ENCODE data around the gene RRH.

The RRH gene

GRCh38 chr4:109878355-109878754 is 50.6 kb downstream of the RRH start:
- H3K4me3 ChIP-seq (ENCODE audit: low read depth in 1 of 2, low read length in 1 of 2): no peak overlapping the region
- no peaks in the 10 kb centered on the region for H3K9me3 ChIP-seq
- no peaks in the 10 kb centered on the region for H3K4me1 ChIP-seq (ENCODE audit: control insufficient read depth in 1 of 2, insufficient read depth in 1 of 2, low read depth in 1 of 2, low read length in 1 of 2)
- H3K27ac ChIP-seq: no peak overlapping the region
- no peaks in the 10 kb centered on the region for H3K27me3 ChIP-seq
- TF ChIP-seq CTCF (IDR thresholded peaks at IDR 0.05): no peak
- no peaks in the 10 kb centered on the region for H3K36me3 ChIP-seq

DNA sequence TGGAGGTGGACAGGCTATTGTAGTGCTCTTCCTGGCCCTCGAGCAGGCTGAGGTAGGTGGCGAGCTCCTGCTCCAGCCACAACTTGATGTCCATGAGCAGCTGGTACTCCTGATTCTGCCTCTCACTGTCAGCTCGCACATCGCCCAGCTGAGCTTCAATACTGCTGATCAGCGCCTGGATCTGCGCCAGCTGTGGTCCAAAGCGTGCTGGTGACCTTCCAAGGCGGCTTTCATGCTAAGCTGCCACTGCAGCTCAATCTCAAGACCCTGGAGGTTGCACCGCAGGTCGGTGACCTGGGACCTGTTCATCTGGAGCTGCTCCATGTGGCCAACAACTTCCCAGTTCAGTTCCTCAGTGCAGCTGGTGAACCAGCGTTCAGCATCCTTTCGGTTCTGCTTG is 51.3 kb downstream of the RRH start:
- Histone ChIP-seq H3K27ac (no peak overlapping the region), H3K27me3 (no peaks in the 10 kb centered on the region), H3K4me3 (ENCODE audit: low read depth in 1 of 2, low read length in 1 of 2) (no peak overlapping the region), H3K4me1 (ENCODE audit: control insufficient read depth in 1 of 2, insufficient read depth in 1 of 2, low read depth in 1 of 2, low read length in 1 of 2) (no peaks in the 10 kb centered on the region), H3K9me3 (no peaks in the 10 kb centered on the region), H3K36me3 (no peaks in the 10 kb centered on the region)
- TF ChIP-seq CTCF (IDR thresholded peaks at IDR 0.05): no peak

- Histone ChIP-seq H3K4me1 (ENCODE audit: control insufficient read depth in 1 of 2, insufficient read depth in 1 of 2, low read depth in 1 of 2, low read length in 1 of 2) (no peaks in the 10 kb centered on the region), H3K27ac (no peak overlapping the region), H3K27me3 (no peaks in the 10 kb centered on the region), H3K4me3 (ENCODE audit: low read depth in 1 of 2, low read length in 1 of 2) (no peak overlapping the region), H3K36me3 (no peaks in the 10 kb centered on the region), H3K9me3 (no peaks in the 10 kb centered on the region)
- TF ChIP-seq CTCF (IDR thresholded peaks at IDR 0.05): no peak
Observed at GRCh38 chr4:109879636-109880314, 52.0 kb downstream of the RRH start.

DNA sequence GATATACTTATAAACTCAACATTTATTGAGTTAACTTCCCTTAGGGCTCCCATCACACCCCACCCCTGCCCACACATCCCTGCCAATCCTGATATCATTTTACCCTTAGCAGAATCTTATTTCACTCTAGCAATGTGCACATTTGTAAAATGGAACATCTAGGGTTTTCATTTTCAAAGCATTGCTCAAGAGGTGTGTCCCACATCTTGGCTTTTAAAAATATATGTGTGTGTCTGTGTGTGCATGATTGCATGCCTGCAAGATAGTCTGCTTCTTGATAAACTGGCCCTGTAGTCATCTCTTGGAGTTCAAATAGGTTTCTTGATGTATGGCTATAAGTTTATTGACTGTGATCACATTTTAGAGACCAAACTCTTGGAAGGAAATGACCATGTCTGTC is 58.5 kb downstream of the RRH start:
- H3K27me3 ChIP-seq: no peaks in the 10 kb centered on the region
- H3K36me3 ChIP-seq: no peaks in the 10 kb centered on the region
- no peaks in the 10 kb centered on the region for H3K4me1 ChIP-seq (ENCODE audit: control insufficient read depth in 1 of 2, insufficient read depth in 1 of 2, low read depth in 1 of 2, low read length in 1 of 2)
- H3K4me3 ChIP-seq (ENCODE audit: low read depth in 1 of 2, low read length in 1 of 2): no peak overlapping the region
- H3K9me3 ChIP-seq: no peaks in the 10 kb centered on the region
- no peak for TF ChIP-seq CTCF (IDR thresholded peaks at IDR 0.05)
- H3K27ac ChIP-seq: no peak overlapping the region

GRCh38 chr4:109887071-109887470 is 59.3 kb downstream of the RRH start:
- Histone ChIP-seq H3K27me3 (no peaks in the 10 kb centered on the region), H3K4me1 (ENCODE audit: control insufficient read depth in 1 of 2, insufficient read depth in 1 of 2, low read depth in 1 of 2, low read length in 1 of 2) (no peaks in the 10 kb centered on the region), H3K27ac (no peak overlapping the region), H3K4me3 (ENCODE audit: low read depth in 1 of 2, low read length in 1 of 2) (no peak overlapping the region), H3K36me3 (no peaks in the 10 kb centered on the region), H3K9me3 (no peaks in the 10 kb centered on the region)
- no peak for TF ChIP-seq CTCF (IDR thresholded peaks at IDR 0.05)
